Vagina (tissue), 2 donors: ENCODE data around the gene FGF3.

Source experiments
- CTCF ChIP-seq, 3 experiments: fragments of 450-650 bp in 2 of 3; fragments of 200-600 bp in 1 of 3; sonication (generic) in 1 of 3; IDR thresholded peaks; one replicate each; pipeline ENCODE4 v1.5.1; 2017 to 2019; ENCODE audit warnings: antibody characterized with exemption in 3 of 3, mild to moderate bottlenecking in 2 of 3, moderate library complexity in 2 of 3
- POLR2A ChIP-seq, 2 donors: fragments of 450-650 bp; IDR thresholded peaks; one replicate each; pipeline ENCODE4 v1.6.1; 2017; ENCODE audit warnings: antibody characterized with exemption in 2 of 2, mild to moderate bottlenecking in 2 of 2, moderate library complexity in 2 of 2
- POLR2AphosphoS5 ChIP-seq, 2 donors: sonication (generic); formaldehyde crosslinking; IDR thresholded peaks; one replicate each; pipeline ENCODE4 v1.9.0; 2017; ENCODE audit warnings: antibody characterized with exemption in 2 of 2, mild to moderate bottlenecking in 2 of 2, low read depth in 1 of 2; ENCODE audit not compliant: insufficient read depth in 1 of 2

GRCh38 chr11:69837791-69838190 is 18.6 kb upstream of the FGF3 start:
- TF ChIP-seq POLR2A (IDR thresholded peaks at IDR 0.05) = no peak
- no peak for TF ChIP-seq CTCF (IDR thresholded peaks at IDR 0.05)
- no peak for TF ChIP-seq POLR2AphosphoS5 (IDR thresholded peaks at IDR 0.05; ENCODE audit: insufficient read depth in 1 of 2, low read depth in 1 of 2)
